HepG2 (cell line): ENCODE results near the gene ISCU. TPM values are rescaled to one million over a fixed set of nuclear protein-coding genes. Genes with fewer than 3 reads are reported as not detected.

Experiments used
- ARID2 ChIP-seq: sonication (generic); formaldehyde crosslinking; IDR thresholded peaks from 2 replicates; pipeline ENCODE4 v1.8.1; 2022; ENCODE audit warnings: mild to moderate bottlenecking, missing genetic modification reagents, borderline replicate concordance
- ETV5 ChIP-seq: IDR thresholded peaks from 2 replicates; pipeline ENCODE4 v1.6.1; 2018; ENCODE audit warnings: missing biosample characterization, missing genetic modification reagents, inconsistent platforms, borderline replicate concordance
- MTA3 ChIP-seq: sonication (generic); formaldehyde crosslinking; IDR thresholded peaks from 2 replicates; pipeline ENCODE4 v1.4.0; 2020; ENCODE audit warnings: missing genetic modification reagents
- MTERF4 ChIP-seq: sonication (generic); formaldehyde crosslinking; IDR thresholded peaks from 2 replicates; pipeline ENCODE4 v1.8.0; 2023; ENCODE audit warnings: mild to moderate bottlenecking, missing genetic modification reagents
- NR2C2 ChIP-seq: sonication (generic); formaldehyde crosslinking; IDR thresholded peaks from 2 replicates; pipeline ENCODE4 v1.4.0; 2020; ENCODE audit warnings: missing genetic modification reagents, mild to moderate bottlenecking, moderate library complexity, borderline replicate concordance
- PLSCR1 ChIP-seq: sonication (generic); formaldehyde crosslinking; IDR thresholded peaks from 2 replicates; pipeline ENCODE4 v1.5.0; 2020; ENCODE audit warnings: missing genetic modification reagents, mild to moderate bottlenecking, borderline replicate concordance
- SMARCC2 ChIP-seq: fragments of 450-650 bp; IDR thresholded peaks from 2 replicates; pipeline ENCODE4 v1.6.1; 2017; ENCODE audit warnings: antibody characterized with exemption, mild to moderate bottlenecking
- SSRP1 ChIP-seq: IDR thresholded peaks from 2 replicates; pipeline ENCODE4 v1.6.1; 2016; ENCODE audit warnings: control low read depth
- ZMAT3 ChIP-seq: sonication (generic); formaldehyde crosslinking; conservative IDR thresholded peaks from 2 replicates; pipeline ENCODE4 v1.7.0; 2021; ENCODE audit warnings: missing genetic modification reagents
- ZNF326 ChIP-seq: sonication (generic); formaldehyde crosslinking; IDR thresholded peaks from 2 replicates; pipeline ENCODE4 v1.4.0; 2020; ENCODE audit warnings: missing genetic modification reagents, borderline replicate concordance
- ZNF44 ChIP-seq: sonication (generic); formaldehyde crosslinking; IDR thresholded peaks from 2 replicates; pipeline ENCODE4 v1.5.1; 2020; ENCODE audit warnings: mild to moderate bottlenecking, missing genetic modification reagents
- ZNF724P ChIP-seq: sonication (generic); formaldehyde crosslinking; IDR thresholded peaks from 2 replicates; pipeline ENCODE4 v1.8.0; 2022; ENCODE audit warnings: missing genetic modification reagents, borderline replicate concordance
- ZSCAN29 ChIP-seq: sonication (generic); formaldehyde crosslinking; conservative IDR thresholded peaks from 2 replicates; pipeline ENCODE4 v1.4.0; 2020; ENCODE audit warnings: mild to moderate bottlenecking, missing genetic modification reagents
- polyA plus RNA-seq, 8 experiments: library from polyadenylated mRNA; depleted of rRNA in 3 of 8; stranded (reverse) in 7 of 8; unstranded in 1 of 8; fragments of >200 nt; fragmentation: Illumina TruSeq in 4 of 8; extraction: Trizol in 4 of 8; gene quantifications; 2 replicates each; pipeline versions ENCODE4 v1.2.1 to v1.2.3, GENCODE V29; 2011 to 2016; ENCODE audit warnings: low read depth in 4 of 8, missing spikeins in 1 of 8, mixed read lengths in 1 of 8; ENCODE audit not compliant: insufficient read depth in 1 of 8
- total RNA-seq, 5 experiments: library from RNA; depleted of rRNA; stranded (reverse); fragments of >200 nt; fragmentation: Illumina TruSeq; extraction: Trizol; gene quantifications; 2 replicates each; pipeline ENCODE4 v1.2.3, GENCODE V29; 2016; ENCODE audit warnings: low read depth in 1 of 5
- TF ChIP-seq, protein P1 (sequence below): sonication (generic); formaldehyde crosslinking; IDR thresholded peaks from 2 replicates; pipeline ENCODE4 v1.8.1; 2023; ENCODE audit warnings: missing genetic modification reagents, inconsistent platforms, borderline replicate concordance
- TF ChIP-seq, protein P2 (sequence below): sonication (generic); formaldehyde crosslinking; IDR thresholded peaks from 2 replicates; pipeline ENCODE4 v1.5.0; 2020; ENCODE audit warnings: missing genetic modification reagents
- TF ChIP-seq, protein P3 (sequence below): IDR thresholded peaks from 2 replicates; pipeline ENCODE4 v1.6.1; 2016; ENCODE audit warnings: low read depth, borderline replicate concordance
- TF ChIP-seq, protein P4 (sequence below): sonication (generic); formaldehyde crosslinking; IDR thresholded peaks from 2 replicates; pipeline ENCODE4 v1.4.0; 2020; ENCODE audit warnings: missing genetic modification reagents
- TF ChIP-seq, protein P5 (sequence below), 2 experiments: sonication (generic) in 1 of 2; formaldehyde crosslinking in 1 of 2; IDR thresholded peaks; 2 replicates each; pipeline versions ENCODE4 v1.5.1 to v1.6.1; 2011 to 2020; ENCODE audit warnings: borderline replicate concordance in 1 of 2, low read depth in 1 of 2, low read length in 1 of 2, mild to moderate bottlenecking in 1 of 2, missing genetic modification reagents in 1 of 2, moderate library complexity in 1 of 2

Gene ISCU
- total and polyA plus RNA-seq, 2 of the 13 experiments (the other 11 are each of a cell fraction or from before 2014, with no cell fraction given) = 94.4 to 107 TPM

DNA sequence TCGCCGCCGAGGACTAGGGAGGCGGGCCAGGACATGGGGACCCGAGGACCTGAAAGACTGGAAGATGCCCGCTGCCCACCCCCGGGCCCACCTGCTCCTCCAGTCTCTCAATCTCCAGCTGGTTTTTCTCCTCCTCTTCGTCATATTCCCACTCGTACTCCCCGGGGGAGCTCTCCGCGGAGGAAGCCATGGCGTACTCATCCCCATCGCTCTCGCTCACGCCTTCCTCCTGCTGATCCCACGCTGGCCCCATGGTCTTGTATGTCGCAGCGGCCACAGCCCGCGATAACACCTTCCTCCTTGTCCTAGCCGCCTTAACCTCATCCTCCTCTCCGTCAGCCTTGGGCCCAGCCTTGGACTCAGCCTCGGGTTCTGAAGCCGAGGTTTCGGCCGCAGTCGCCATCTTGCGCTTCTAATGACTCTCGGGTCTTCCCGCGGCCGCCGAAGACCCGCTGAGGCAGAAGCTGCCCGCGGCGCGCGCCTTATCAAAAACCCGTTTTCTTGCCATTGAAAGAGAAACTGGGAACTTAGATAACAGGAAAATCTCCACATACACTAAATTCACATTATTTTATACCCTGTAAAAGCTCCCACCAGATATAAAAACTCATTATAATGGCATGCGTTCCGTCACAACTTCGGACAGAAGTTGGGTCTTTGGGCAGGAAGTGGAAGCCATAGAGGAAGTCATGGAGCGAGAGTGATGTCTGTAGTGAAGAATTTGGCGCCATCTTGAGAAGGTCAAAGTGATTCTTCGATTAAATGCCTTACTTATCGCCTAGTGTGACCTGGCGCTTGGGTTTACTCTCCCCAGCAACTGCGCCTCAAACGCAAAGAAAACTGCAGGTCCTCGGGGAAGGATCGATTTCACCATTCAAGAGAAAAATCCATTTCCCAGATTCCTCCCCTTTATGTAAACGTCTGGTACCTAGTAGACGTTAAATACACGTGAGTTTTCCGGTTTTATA is 1.4 kb upstream of the ISCU start, which contains the start of gene SART3 (continued):
- TF ChIP-seq, protein P1, sequence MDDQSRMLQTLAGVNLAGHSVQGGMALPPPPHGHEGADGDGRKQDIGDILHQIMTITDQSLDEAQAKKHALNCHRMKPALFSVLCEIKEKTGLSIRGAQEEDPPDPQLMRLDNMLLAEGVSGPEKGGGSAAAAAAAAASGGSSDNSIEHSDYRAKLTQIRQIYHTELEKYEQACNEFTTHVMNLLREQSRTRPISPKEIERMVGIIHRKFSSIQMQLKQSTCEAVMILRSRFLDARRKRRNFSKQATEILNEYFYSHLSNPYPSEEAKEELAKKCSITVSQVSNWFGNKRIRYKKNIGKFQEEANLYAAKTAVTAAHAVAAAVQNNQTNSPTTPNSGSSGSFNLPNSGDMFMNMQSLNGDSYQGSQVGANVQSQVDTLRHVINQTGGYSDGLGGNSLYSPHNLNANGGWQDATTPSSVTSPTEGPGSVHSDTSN (CRISPR knock-in tag) = no peak
- peak; percentile 48; the same call in 1 of the 2 replicates for TF ChIP-seq NR2C2 (CRISPR knock-in tag)
- TF ChIP-seq MTERF4 (CRISPR knock-in tag) = no peak
- no peak for TF ChIP-seq ZNF326 (CRISPR knock-in tag)
- TF ChIP-seq, protein P2, sequence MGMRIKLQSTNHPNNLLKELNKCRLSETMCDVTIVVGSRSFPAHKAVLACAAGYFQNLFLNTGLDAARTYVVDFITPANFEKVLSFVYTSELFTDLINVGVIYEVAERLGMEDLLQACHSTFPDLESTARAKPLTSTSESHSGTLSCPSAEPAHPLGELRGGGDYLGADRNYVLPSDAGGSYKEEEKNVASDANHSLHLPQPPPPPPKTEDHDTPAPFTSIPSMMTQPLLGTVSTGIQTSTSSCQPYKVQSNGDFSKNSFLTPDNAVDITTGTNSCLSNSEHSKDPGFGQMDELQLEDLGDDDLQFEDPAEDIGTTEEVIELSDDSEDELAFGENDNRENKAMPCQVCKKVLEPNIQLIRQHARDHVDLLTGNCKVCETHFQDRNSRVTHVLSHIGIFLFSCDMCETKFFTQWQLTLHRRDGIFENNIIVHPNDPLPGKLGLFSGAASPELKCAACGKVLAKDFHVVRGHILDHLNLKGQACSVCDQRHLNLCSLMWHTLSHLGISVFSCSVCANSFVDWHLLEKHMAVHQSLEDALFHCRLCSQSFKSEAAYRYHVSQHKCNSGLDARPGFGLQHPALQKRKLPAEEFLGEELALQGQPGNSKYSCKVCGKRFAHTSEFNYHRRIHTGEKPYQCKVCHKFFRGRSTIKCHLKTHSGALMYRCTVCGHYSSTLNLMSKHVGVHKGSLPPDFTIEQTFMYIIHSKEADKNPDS (CRISPR knock-in tag) = no peak
- TF ChIP-seq ZMAT3 (CRISPR knock-in tag) = 0 out of 2 replicates have a peak, but pooled peaks have one; percentile 42
- no peak for TF ChIP-seq SSRP1 (CRISPR knock-in tag)
- no peak for TF ChIP-seq ZNF724P (CRISPR knock-in tag)
- TF ChIP-seq ETV5 (CRISPR knock-in tag) = peak; percentile 44
- TF ChIP-seq SMARCC2 = no peak
- TF ChIP-seq ARID2 = no peak
- TF ChIP-seq, protein P3, sequence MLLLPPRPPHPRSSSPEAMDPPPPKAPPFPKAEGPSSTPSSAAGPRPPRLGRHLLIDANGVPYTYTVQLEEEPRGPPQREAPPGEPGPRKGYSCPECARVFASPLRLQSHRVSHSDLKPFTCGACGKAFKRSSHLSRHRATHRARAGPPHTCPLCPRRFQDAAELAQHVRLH (CRISPR knock-in tag) = 0 out of 2 replicates have a peak, but pooled peaks have one; percentile 44
- TF ChIP-seq ZSCAN29 (CRISPR knock-in tag) = 0 out of 2 replicates have a peak, but pooled peaks have one; percentile 22
- TF ChIP-seq ZNF44 (CRISPR knock-in tag) = no peak
- TF ChIP-seq, protein P4, sequence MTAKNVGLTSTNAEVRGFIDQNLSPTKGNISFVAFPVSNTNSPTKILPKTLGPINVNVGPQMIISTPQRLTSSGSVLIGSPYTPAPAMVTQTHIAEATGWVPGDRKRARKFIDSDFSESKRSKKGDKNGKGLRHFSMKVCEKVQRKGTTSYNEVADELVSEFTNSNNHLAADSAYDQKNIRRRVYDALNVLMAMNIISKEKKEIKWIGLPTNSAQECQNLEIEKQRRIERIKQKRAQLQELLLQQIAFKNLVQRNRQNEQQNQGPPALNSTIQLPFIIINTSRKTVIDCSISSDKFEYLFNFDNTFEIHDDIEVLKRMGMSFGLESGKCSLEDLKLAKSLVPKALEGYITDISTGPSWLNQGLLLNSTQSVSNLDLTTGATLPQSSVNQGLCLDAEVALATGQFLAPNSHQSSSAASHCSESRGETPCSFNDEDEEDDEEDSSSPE = peak; percentile 36; the same call in 1 of the 2 replicates
- TF ChIP-seq PLSCR1 = no peak
- no peak for TF ChIP-seq MTA3 (CRISPR knock-in tag)
- TF ChIP-seq, protein P5, sequence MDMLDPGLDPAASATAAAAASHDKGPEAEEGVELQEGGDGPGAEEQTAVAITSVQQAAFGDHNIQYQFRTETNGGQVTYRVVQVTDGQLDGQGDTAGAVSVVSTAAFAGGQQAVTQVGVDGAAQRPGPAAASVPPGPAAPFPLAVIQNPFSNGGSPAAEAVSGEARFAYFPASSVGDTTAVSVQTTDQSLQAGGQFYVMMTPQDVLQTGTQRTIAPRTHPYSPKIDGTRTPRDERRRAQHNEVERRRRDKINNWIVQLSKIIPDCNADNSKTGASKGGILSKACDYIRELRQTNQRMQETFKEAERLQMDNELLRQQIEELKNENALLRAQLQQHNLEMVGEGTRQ (IDR thresholded peaks at IDR 0.05; ENCODE audit: low read depth, low read length) = no peak
- TF ChIP-seq, protein P5 (CRISPR knock-in tag; IDR thresholded peaks at IDR 0.05; ENCODE audit: borderline replicate concordance) = no peak
